HTERT RPE-1 (cell line): ENCODE data around the gene TRIM58.

Experiments used
- in situ Hi-C: fragments of 300-500 bp; cut with MboI; formaldehyde crosslinking; loops from 4 replicates; pipeline ENCODE4 v1.14.3; 2020; ENCODE audit warnings: low sequenced_read_pairs

Gene TRIM58, protein sequence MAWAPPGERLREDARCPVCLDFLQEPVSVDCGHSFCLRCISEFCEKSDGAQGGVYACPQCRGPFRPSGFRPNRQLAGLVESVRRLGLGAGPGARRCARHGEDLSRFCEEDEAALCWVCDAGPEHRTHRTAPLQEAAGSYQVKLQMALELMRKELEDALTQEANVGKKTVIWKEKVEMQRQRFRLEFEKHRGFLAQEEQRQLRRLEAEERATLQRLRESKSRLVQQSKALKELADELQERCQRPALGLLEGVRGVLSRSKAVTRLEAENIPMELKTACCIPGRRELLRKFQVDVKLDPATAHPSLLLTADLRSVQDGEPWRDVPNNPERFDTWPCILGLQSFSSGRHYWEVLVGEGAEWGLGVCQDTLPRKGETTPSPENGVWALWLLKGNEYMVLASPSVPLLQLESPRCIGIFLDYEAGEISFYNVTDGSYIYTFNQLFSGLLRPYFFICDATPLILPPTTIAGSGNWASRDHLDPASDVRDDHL

DNA sequence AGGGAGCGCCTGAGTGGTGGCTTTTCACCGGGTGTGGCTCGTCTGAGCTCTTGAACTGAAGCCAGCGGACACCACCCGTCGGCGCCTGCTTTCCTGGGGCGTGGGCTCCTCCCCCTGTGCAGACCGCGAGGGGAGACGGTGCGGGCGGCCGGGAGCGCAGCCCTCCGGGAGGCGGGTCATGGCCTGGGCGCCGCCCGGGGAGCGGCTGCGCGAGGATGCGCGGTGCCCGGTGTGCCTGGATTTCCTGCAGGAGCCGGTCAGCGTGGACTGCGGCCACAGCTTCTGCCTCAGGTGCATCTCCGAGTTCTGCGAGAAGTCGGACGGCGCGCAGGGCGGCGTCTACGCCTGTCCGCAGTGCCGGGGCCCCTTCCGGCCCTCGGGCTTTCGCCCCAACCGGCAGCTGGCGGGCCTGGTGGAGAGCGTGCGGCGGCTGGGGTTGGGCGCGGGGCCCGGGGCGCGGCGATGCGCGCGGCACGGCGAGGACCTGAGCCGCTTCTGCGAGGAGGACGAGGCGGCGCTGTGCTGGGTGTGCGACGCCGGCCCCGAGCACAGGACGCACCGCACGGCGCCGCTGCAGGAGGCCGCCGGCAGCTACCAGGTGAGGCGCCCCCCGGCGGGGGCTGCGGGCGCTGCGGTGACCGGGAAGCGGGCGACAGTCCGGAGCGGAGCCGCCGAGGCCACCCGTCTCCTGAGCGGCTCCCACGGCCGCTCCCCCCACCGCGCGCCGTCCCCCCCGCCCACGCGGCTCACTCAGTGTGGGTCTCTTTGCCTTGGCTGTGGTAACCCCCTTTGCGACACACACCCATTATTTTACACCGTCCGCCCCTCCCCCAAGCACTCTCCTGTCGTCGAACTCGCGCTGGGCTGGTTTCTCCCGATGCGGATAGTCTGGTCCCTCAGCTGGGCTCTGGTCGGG, at the start of gene TRIM58:
TRIM58 (plus strand) TSS at position 119 of the 916 bp plus-strand sequence; CDS start at position 179, 60 bp downstream.
- in situ Hi-C loops: no loop called here

DNA sequence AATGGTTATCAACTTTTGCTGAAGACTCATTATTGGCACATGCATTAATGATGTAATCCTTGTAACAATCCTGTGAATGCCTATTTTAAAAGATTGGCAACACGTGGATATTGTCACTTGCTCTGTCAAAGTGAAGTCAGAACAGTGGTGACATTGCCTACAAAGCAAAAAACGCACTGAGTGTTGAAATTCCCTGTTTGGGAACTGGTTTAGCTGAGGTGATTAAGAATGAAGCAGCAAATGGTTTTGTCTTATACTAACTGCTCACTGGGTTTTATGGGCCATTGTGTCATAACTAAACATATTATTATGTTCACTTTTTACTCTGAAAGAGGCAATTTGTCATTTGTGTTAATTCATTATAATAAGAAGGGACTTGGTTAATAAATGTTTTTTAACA, 44.4 kb upstream of the TRIM58 start:
- in situ Hi-C loops: no loop called here

DNA sequence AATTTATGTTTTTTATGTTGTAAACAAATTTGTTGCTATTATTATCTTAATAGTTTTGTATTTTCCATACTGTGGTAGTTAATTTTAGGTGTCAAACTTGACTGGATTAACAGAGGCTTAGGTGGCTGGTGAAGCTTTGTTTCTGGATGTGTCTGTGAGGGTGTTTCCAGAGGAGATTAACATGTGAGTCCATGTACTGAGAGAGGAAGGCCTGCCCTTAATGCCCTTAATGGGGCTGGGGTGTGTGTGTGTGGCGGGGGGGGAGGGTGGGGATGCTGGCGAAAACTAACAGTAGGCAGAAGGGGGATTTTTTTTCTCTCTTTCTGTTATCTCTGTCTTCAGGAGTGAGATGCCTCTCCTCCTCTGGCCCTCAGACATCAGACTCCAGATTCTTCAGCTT, 34.9 kb upstream of the TRIM58 start:
- in situ Hi-C loops: no loop called here

DNA sequence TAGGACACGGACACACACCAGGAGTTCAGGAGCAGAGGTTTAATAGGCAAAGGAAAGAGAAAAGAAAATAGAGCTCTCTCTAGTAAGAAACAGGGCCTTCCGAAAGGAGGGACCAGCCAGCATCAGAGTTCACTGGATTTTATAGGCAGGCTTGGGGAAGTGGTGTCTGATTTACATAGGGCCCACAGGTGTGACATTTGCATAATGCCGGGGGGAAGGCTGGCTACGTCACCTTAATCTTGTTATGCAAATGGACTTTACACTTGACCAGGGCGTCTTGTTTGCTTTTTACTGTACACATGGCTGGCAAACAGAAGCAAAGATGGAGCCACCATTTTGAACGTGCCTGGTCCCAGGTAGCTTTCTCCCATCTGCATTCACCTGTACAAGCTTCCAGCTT, 33.0 kb upstream of the TRIM58 start, which contains the start of gene OR14A16:
OR14A16 (minus strand) TSS at position 97 of the 400 bp plus-strand sequence. CDS start 8,390 bp downstream, outside the sequence.
- in situ Hi-C loops: no loop called here

DNA sequence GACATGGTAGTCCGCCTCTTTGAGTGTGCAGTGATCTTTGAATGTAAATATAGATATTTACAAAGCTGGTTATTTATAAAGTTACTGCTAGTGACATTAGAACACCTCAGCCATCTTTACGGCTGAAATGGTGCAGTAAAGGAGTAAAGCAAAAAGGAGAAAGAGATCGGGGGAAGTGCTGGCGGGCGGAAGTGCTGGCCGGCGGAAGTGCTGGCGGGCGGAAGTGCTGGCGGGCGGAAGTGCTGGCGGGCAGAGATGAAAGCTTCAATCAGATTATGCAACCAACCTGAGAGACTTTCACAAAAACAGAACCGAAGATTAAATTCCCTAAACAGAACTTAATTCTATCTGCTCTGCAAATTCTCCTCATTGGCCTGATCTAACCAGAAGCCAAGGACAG, 31.6 kb upstream of the TRIM58 start:
- in situ Hi-C loops: no loop called here

DNA sequence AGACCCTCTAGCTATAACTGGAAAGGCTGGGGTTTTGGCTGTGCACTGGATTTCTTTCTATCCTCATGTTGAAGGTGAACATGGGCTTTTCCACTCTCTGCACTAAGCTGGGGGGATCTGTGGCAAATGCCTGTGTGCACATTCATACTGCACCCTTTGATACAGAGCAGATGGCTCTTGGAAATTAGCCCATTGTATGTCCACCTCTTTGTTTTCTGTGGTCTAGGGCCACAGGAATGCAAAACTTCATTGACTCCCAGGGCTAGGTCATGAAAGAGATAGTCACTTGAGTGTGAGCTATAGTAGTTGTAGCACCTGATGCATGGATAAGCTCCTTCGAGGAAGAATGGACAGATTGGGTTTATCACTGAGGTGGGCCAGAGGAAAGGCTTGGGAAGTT, 27.3 kb upstream of the TRIM58 start:
- in situ Hi-C loops: no loop called here

DNA sequence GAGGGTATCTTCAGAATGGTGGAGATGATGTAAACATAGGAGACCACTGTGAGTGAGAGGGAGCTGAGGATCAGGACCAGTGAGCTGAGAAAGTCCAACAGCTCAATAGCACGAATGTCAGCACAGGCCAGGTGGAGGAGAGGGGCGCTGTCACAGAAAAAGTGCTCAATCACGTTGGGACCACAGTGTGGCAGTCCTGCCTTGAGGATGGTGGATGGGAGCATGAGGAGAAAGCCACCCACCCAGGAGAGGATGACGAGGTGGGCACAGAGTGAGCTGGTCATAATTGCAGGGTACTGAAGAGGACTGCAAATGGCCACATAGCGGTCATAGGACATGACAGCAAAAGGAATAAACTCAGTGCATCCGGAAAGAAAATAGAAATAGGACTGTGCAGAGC, 23.4 kb upstream of the TRIM58 start:
- in situ Hi-C loops: no loop called here

DNA sequence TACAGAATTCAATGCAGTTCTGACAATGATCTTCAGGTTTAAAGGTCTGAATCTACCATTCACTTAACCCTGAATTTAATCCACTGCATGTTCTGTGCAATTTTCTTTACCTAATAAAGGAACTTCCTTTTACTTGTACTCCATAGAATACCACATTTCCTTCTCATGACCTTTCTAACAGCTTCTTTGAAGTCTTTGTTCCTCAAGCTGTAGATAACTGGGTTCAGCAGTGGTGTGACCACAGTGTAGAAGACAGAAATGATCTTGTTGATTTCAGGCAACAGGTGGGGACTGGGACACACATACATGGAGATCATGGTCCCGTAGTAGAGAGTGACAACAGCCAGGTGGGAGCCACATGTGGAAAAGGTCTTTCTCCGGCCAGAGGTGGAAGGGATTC, 16.2 kb upstream of the TRIM58 start:
- in situ Hi-C loops: no loop called here

DNA sequence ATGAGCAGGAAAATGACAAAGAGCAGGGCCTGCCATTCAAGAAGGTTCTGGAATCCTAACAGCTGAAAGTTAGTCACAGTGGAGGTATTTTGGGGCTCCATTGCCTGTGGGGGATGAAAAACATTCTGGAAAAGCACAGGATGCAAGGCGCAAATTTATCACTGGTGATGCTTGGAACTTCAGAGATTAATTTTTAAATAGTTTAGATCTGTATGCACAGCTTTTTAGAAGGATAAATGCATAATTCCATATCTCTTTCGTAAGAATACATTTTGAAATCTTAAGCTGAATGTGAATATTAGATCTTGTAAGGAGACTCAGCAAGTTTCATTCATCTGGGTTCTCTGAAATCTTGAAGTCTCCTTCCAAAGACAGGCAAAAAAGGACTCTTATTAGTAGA, 15.2 kb upstream of the TRIM58 start, which contains the start of gene OR11L1:
OR11L1 (minus strand) TSS at position 101 of the 400 bp plus-strand sequence; CDS start at position 101, 0 bp downstream.
- in situ Hi-C loops: no loop called here

DNA sequence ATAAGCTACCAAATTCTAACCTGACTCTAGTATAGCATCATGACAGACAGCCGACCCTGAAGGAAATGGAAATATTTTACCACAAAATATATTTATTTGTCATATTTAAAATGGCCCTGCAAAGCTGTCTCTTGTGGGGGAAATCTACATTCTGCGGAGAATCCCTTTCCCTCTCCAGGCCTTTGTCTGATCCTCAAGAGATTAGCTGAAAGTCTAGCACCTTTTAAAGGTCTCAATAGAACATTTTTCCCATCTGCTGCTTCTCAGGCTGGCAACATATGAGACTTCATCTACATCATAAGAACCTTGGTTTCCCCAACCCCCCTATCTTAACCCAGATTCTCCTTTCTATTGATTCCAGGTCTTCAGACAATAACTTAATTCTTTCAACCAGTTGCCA, 13.6 kb upstream of the TRIM58 start:
- in situ Hi-C loops: no loop called here

DNA sequence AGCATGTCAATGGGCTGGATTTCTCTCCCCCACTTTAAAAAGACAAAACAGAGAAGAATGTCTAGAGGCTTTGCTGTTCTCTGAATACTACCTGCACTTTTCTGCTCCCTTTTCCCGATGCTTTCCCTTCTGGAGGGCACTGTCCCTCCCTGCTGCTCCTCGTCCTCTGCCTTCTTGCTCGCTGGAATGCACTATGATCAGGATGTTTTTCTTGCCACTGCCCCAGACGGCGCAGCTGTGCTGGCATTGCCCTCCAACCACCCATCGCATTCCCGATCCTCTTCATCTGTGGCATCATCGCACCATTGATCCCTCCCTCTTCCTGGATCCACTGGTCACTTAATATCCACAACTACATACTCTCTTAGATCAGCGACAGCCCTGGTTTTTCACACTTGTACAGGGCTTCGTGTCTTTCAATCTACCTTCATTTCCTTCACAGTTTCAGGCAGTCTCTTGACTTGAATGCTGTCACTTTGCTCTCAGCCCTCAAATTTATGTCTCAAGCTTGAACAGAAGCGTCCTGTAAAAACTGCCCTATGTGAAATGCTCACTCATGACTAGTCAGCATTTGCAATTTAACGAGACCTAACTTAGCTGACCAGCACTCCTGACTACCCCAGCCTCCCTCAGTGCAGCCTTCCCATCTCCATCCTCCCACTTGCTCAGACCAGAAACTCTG, 11.8 kb upstream of the TRIM58 start:
- in situ Hi-C loops: no loop called here

DNA sequence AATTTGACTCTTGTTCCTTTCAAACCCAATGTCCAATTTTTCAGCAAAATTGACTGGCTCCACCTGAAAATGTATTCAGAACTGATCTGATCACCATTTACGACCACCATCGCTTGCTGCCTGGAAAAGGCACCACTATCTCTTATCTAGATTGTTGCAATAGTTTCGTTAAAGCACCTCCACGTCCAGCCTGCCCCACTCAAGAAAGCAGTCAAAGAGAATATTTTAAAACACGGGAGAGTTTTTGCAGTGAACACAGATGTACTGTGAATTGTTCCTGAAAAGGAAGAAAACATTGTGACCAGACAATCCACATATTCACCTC, 11.3 kb upstream of the TRIM58 start:
- in situ Hi-C loops: no loop called here

DNA sequence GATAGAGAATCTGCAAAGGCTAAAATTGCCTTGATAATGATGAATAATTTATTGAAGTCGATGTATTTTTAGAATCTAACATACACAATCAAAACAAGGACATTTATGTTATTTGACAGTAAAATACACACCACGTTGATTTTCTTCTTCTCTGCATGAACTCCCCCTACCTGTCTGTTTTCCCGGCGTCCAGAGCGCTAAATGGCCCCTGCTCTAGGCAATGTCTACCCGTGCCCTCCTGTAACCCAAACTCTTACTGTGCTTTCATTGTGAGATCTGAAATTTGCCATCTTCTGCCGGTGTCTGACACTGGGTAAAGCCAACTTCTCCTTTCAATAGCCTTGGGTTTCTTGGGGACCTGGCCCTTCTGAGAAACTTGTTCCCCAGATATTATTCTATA, 8.6 kb upstream of the TRIM58 start:
- in situ Hi-C loops: no loop called here

DNA sequence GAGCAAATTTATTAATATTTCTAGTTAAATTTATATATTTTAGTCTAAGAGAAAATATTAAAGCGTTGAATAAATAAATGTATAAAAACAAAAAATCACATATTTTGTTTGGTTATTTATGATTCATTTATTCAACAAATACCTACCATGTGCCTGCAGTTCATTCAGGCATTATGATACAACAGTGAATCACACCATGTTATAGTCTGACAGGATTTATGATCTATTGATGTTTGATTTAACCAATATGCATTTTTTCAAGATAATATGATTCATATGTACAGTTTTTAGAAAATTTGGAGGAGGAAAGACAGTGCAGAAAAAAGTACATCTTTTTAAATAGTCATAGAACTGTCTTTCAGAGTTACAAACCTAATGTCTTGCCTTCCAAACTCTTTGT, 7.4 kb upstream of the TRIM58 start:
- in situ Hi-C loops: no loop called here

DNA sequence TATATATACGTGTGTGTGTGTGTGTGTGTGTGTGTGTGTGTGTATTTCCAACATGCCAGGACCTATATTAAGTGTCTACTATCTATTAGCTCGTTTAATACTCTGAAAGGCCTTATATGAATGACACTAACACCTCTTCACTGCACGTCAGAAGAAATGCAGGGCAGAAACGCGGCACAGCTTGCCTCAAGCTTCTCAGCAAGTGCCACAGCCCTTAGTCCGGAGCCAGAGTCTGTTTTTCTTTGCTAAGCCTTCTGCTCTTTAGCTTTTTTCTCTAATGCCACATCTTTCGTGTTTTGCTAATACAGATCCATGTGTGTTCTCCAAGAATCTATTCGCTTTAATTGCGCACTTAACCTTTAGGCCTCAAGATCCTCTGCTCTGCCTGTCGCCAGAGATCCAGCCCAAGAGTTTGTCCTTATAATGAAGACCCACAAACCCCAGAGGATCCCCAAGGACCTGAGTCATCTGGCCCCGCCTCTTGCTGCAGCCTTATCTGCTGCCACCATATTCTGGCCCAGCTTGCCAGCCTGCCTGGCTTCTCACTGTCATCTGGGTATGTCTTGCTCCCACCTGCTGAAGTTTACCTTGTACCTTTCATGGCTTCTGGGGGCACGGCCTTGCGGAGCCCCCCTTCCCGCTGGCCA, 2.0 kb upstream of the TRIM58 start:
- in situ Hi-C loops: no loop called here

DNA sequence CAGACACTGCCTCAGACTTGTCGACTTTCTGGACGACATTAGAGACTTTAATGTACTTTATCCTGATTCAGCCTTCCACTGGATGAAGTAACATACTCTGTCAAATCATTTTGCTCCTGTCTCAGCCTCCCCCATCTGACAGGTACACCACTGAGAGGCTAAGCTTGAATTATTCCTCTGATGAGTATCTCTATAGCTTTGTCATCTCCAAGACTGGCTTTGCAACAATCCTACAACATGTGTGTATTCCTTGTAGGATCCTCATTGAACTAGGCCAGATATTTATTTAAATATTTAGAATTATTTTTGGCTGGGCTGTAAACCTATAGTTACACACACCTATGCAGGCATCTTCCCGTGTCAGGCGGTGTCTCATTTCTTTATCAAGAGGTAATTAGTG, 1.1 kb upstream of the TRIM58 start:
- in situ Hi-C loops: no loop called here

DNA sequence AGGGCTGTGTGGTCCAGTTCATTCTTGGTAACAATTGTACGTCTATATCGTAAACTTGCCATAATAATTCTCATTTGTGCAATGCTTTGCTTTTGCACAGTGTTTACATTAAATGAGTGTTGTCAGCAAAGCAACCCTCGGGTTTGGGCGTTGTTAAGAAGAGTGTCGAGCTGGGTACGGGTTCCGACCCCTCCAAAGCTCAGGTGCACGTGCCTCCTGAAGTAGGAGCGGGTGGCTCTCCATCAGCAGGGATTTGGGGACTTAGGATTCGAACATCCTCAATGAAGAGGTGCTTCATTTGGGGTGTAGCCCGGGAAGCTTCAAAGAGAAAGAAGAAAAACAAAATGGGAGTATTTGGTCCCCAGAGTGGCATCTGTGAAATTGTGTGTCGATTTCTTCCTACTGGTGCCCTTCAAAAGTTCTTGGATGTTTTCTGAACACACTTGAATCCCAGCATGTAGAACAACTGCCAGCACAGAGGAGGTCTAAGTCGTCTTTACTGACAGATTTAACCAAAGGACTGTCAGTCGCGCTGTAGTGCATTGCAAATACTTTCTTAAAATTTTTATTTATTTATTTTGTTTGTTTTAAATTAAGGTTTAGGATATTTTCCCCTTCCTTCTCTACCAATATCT, 1.1 kb downstream of the TRIM58 start:
- in situ Hi-C loops: no loop called here

DNA sequence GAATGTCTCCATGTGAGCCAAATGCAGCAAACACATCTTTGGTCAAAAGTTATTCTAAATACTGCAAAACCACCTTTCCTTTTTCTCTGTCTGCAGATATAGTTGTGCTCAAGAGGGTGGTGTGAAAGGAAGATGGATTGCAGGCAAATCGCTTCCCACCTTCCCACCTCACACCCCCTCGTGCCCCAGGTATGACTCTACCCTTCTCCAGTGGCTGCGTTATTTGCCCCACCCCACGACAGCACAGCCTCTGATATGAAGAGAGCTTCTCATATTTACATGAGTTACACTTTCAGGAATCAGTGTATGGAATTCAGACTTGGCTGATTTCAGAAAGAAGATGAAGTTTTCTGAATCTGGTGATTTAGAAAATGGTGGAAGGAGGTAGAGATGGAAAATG, 5.8 kb downstream of the TRIM58 start:
- in situ Hi-C loops: no loop called here

DNA sequence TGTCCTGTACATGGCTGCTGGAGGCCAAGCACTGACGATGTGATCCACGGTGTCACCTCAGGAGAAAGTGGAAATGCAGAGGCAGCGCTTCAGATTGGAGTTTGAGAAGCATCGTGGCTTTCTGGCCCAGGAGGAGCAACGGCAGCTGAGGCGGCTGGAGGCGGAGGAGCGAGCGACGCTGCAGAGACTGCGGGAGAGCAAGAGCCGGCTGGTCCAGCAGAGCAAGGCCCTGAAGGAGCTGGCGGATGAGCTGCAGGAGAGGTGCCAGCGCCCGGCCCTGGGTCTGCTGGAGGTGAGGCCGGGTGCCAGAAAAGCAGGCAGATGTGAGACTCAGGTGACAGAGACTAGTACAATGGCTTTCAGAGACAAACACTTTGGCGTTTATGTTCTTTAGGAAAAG, 7.7 kb downstream of the TRIM58 start:
- in situ Hi-C loops: no loop called here

DNA sequence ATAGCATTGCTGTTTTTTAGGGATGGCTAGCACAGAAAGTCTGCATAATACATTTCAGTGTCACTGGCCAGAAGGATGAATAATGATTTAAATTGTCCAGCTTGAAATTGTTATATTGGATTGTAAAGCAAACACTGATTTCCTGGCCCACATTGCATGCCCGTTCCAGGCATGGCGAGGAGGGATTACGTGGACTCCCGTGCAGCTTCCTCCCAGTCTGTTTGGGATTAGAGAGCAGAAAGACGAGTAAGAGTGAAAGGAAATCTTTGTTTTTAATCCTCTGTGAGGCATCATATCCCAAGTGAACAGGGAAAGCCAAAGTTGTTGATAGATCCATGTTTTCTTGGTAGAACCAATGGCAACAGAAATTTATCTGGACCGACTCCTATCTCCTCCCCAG, 8.4 kb downstream of the TRIM58 start:
- in situ Hi-C loops: no loop called here
